ENCODE measurements around the gene BSCL2.

DNA sequence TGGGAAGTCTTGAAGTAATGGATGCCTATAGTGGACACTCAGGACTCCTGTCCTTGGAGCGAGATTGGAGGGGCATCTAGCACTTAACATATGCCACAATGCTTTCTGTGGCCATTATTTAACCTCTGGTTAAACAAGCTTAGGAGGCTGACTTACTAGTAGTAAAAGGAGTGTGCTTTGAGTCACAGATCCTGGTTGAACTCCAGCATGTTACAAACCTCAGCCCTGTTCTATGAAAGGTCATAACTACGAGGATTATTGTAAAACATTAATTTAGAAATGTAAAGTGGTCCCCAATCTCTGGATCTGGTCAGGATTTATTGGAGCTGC, 34.1 kb downstream of the BSCL2 start:
- no peak for TF ChIP-seq POLR2A (IDR thresholded peaks at IDR 0.05)
- TF ChIP-seq, protein P1, sequence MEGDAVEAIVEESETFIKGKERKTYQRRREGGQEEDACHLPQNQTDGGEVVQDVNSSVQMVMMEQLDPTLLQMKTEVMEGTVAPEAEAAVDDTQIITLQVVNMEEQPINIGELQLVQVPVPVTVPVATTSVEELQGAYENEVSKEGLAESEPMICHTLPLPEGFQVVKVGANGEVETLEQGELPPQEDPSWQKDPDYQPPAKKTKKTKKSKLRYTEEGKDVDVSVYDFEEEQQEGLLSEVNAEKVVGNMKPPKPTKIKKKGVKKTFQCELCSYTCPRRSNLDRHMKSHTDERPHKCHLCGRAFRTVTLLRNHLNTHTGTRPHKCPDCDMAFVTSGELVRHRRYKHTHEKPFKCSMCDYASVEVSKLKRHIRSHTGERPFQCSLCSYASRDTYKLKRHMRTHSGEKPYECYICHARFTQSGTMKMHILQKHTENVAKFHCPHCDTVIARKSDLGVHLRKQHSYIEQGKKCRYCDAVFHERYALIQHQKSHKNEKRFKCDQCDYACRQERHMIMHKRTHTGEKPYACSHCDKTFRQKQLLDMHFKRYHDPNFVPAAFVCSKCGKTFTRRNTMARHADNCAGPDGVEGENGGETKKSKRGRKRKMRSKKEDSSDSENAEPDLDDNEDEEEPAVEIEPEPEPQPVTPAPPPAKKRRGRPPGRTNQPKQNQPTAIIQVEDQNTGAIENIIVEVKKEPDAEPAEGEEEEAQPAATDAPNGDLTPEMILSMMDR (IDR thresholded peaks at IDR 0.05) = no peak
